IPS-18a (cell line): ENCODE measurements around the gene HSPA4.
"Not testable (repeated sequence)": the region's sequence is repeated elsewhere in the genome, so short reads cannot be mapped to it uniquely, and the experiment has no call there.

ENCODE experiments used
- H3K27ac ChIP-seq: one replicate; pipeline ENCODE4 v1.5.1; 2013; ENCODE audit warnings: low read length
- H3K27me3 ChIP-seq: one replicate; pipeline ENCODE4 v1.6.1; 2013; ENCODE audit warnings: mild to moderate bottlenecking, low read length; ENCODE audit not compliant: control insufficient read depth, insufficient read depth
- H3K36me3 ChIP-seq: one replicate; pipeline ENCODE4 v1.6.1; 2013; ENCODE audit warnings: low read depth, low read length; ENCODE audit not compliant: control insufficient read depth
- H3K4me1 ChIP-seq: one replicate; pipeline ENCODE4 v1.6.1; 2013; ENCODE audit warnings: low read depth, low read length; ENCODE audit not compliant: control insufficient read depth
- H3K4me3 ChIP-seq: one replicate; pipeline ENCODE4 v1.5.1; 2013; ENCODE audit warnings: low read length
- H3K9ac ChIP-seq: one replicate; pipeline ENCODE4 v1.6.1; 2013; ENCODE audit warnings: mild to moderate bottlenecking, low read length, moderate library complexity
- H3K9me3 ChIP-seq: one replicate; pipeline ENCODE4 v1.6.1; 2013; ENCODE audit warnings: low read depth, low read length; ENCODE audit not compliant: control insufficient read depth

HSPA4 gene

DNA sequence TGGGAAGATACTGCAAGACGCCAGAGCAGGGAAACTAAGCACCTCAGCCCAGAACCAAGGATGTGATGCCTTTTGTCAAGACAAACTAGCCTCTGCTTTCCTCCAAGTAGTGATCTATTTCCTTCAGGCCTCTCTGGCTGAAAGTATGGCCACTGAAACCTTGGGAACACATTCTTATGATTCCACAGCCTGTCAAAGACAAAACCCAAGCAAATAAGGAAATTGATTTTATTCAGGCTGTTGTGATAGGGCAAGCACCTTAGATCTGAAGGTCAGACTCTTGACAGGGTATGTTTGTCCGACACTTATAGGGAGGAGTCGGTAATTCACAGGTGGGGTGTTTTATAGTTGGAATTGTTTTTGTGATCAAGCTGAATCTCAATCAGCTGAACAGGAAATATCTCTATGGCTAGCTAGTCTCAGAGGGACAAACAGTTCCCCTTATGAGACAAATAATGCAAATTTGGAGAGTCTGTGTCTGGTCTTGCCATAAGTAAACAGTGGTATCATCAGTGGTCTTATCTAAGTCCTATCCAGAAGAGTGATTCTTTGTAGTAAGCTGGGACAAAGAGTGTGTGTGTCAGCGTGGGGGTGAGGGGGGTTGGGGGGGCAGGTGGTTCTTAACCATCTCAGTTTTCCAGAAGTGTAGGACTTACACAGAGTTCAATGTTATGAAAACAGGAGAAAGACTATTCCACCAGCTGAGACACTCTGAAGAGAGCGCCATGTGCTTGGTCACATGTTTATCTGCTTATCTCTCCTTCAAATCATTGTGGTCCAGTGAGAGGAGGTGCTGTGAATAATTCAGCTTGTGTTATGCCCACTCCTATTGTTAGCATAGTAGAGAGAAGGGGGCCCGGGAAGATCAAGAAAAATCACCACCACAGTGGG, 18.7 kb upstream of the HSPA4 start:
- Histone ChIP-seq H3K27ac (no peak overlapping the region), H3K9ac (no peak overlapping the region), H3K4me3 (no peak overlapping the region), H3K9me3 (no peaks in the 10 kb centered on the region), H3K27me3 (no peaks in the 10 kb centered on the region), H3K36me3 (no peaks in the 10 kb centered on the region), H3K4me1 (no peaks in the 10 kb centered on the region)

- no peaks in the 10 kb centered on the region for H3K9me3 ChIP-seq
- no peaks in the 10 kb centered on the region for H3K4me1 ChIP-seq
- no peak overlapping the region for H3K9ac ChIP-seq
- no peaks in the 10 kb centered on the region for H3K36me3 ChIP-seq
- H3K27ac ChIP-seq = no peak overlapping the region
- no peaks in the 10 kb centered on the region for H3K27me3 ChIP-seq
- H3K4me3 ChIP-seq = no peak overlapping the region
Measured at GRCh38 chr5:133034064-133034463, 17.7 kb upstream of the HSPA4 start.

DNA sequence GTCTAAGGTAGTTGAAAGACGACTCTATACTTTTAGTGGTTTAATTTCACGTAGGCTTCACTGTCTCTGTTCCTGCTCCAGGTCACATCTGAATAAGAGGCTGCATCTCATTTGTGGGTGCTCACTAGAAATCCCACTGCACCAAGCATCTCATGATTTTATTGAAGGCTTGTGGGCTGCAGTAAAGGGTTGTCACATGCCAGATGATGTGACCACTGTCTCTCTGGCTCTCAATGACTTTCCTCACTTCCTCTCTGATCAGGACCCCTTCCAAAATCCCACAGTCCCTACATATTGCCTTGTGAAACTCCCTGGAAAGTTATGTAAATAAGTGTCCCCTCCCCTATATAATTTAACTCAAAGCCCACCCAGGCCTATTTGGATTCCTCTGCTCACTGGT, 16.6 kb upstream of the HSPA4 start:
- Histone ChIP-seq H3K9me3 (no peaks in the 10 kb centered on the region), H3K4me3 (no peak overlapping the region), H3K27ac (no peak overlapping the region), H3K4me1 (no peaks in the 10 kb centered on the region), H3K9ac (no peak overlapping the region), H3K27me3 (no peaks in the 10 kb centered on the region), H3K36me3 (no peaks in the 10 kb centered on the region)

GRCh38 chr5:133036677-133037076, 15.1 kb upstream of the HSPA4 start:
- H3K4me3 ChIP-seq, H3K27me3 ChIP-seq, H3K9ac ChIP-seq, H3K36me3 ChIP-seq, H3K4me1 ChIP-seq, H3K9me3 ChIP-seq, H3K27ac ChIP-seq: not testable (repeated sequence)

DNA sequence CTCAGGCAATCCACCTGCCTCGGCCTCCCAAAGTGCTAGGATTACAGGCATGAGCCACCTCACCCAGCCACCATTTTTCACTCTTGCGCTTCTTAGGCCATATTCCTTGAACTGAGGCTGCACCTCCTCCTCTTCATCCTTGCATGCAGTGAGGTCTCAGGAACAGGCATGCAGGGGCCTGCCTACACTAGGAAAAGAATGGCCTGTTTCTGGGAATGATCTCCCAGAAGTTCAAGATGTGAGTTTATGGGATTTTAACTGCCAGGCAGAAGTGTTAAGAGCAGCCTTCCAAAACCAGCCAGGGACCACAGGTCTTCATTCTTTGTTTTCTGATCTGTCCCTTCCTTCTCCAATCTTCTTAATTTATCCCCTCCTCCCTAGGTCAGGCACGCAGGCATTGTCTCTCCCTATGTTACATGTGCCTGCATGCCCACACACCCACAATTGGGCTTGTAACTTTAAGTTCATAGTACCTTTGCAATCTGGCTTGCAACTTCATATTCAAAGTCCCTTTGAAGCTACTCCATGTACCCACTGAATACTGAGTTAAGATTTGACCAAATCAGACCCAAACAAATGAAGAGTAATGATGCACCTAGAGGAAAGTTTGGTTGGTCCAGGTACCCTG, 10.5 kb upstream of the HSPA4 start:
- H3K4me1 ChIP-seq = peaks cover 4% of the 10 kb centered on the region
- no peak overlapping the region for H3K4me3 ChIP-seq
- no peaks in the 10 kb centered on the region for H3K9me3 ChIP-seq
- H3K27ac ChIP-seq = no peak overlapping the region
- H3K27me3 ChIP-seq = no peaks in the 10 kb centered on the region
- no peak overlapping the region for H3K9ac ChIP-seq
- H3K36me3 ChIP-seq = no peaks in the 10 kb centered on the region

- Histone ChIP-seq H3K36me3 (no peaks in the 10 kb centered on the region), H3K27ac (no peak overlapping the region), H3K4me1 (peaks cover 4% of the 10 kb centered on the region), H3K27me3 (no peaks in the 10 kb centered on the region), H3K4me3 (no peak overlapping the region), H3K9me3 (no peaks in the 10 kb centered on the region), H3K9ac (no peak overlapping the region)
Measured at GRCh38 chr5:133041910-133042309, 9.9 kb upstream of the HSPA4 start.

GRCh38 chr5:133046560-133046959, 5.3 kb upstream of the HSPA4 start:
- not testable (repeated sequence) for H3K27ac ChIP-seq, H3K4me3 ChIP-seq
- peaks cover 16% of the 10 kb centered on the region for H3K4me1 ChIP-seq

GRCh38 chr5:133047404-133047803, 4.4 kb upstream of the HSPA4 start:
- peaks cover 16% of the 10 kb centered on the region for H3K4me1 ChIP-seq
- no peaks in the 10 kb centered on the region for H3K27me3 ChIP-seq
- no peaks in the 10 kb centered on the region for H3K36me3 ChIP-seq
- no peak overlapping the region for H3K9ac ChIP-seq
- H3K27ac ChIP-seq = no peak overlapping the region
- no peaks in the 10 kb centered on the region for H3K9me3 ChIP-seq
- H3K4me3 ChIP-seq = no peak overlapping the region

More at GRCh38 chr5:133046560-133046959, 5.3 kb upstream of the HSPA4 start:
- not testable (repeated sequence) for H3K9ac ChIP-seq, H3K9me3 ChIP-seq, H3K36me3 ChIP-seq, H3K27me3 ChIP-seq

DNA sequence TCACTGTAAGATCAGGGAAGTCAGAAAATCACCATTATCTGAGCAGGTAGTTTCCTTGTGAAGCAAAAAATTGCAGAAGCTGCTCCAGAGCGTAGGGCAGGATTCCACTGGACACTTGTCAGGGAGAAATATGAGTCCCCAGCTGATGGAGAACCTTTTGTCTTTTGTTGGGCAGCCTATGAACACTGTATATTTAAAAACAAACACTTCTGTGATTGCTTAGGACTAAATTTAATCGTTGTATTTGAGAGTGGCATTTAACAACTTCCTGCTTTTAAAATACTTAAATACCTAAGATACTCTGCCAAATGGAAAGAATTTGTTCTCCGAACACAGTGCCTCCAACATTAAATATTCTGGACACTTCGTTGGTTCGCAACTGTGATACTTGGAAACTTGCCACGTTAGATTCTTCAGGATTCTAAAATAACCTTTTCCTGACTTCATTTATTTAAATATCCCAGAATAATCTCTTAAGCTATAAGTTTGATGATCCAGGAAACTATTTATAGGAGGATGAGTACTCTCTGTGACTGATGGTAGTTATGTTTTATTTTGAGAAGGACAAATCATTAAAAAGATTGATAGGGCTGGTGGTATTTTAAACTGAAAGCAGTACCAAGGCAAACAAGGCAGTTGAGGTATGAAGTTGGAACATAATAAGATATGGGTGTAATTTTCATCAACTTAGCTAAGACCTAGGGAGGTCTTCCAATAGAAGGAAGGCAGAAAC, 2.7 kb upstream of the HSPA4 start:
- peak overlapping the region; percentile 6 for H3K27ac ChIP-seq
- no peaks in the 10 kb centered on the region for H3K36me3 ChIP-seq
- H3K27me3 ChIP-seq = no peaks in the 10 kb centered on the region
- no peaks in the 10 kb centered on the region for H3K9me3 ChIP-seq
- H3K4me3 ChIP-seq = no peak overlapping the region
- H3K9ac ChIP-seq = no peak overlapping the region
- peaks cover 16% of the 10 kb centered on the region for H3K4me1 ChIP-seq

- no peaks in the 10 kb centered on the region for H3K36me3 ChIP-seq
- peak overlapping the region; percentile 6 for H3K27ac ChIP-seq
- no peaks in the 10 kb centered on the region for H3K9me3 ChIP-seq
- H3K9ac ChIP-seq = no peak overlapping the region
- no peak overlapping the region for H3K4me3 ChIP-seq
- H3K27me3 ChIP-seq = no peaks in the 10 kb centered on the region
- H3K4me1 ChIP-seq = peaks cover 16% of the 10 kb centered on the region
Measured at GRCh38 chr5:133049726-133050048, 2.1 kb upstream of the HSPA4 start.

- Histone ChIP-seq H3K27ac (peak overlapping the region; percentile 99), H3K36me3 (no peaks in the 10 kb centered on the region)
Measured at GRCh38 chr5:133050521-133050920, 1.3 kb upstream of the HSPA4 start.

More at GRCh38 chr5:133050521-133050920, 1.3 kb upstream of the HSPA4 start:
- no peaks in the 10 kb centered on the region for H3K9me3 ChIP-seq
- H3K27me3 ChIP-seq = no peaks in the 10 kb centered on the region
- peaks cover 16% of the 10 kb centered on the region for H3K4me1 ChIP-seq
- peak overlapping the region; percentile 100 for H3K9ac ChIP-seq
- peak overlapping the region; percentile 96 for H3K4me3 ChIP-seq
